Left lung (tissue), 14 donors: ENCODE measurements around the gene C1GALT1. TPM values are rescaled to one million over a fixed set of nuclear protein-coding genes. Genes with fewer than 3 reads are reported as not detected.
A peak's percentile ranks its signal among the peaks of the same experiment; 100 is the strongest.
"Not testable (repeated sequence)": the region's sequence is repeated elsewhere in the genome, so short reads cannot be mapped to it uniquely, and the experiment has no call there.

Experiments used
- ATAC-seq: fragments of 200-7000 bp; cut with Tn5 transposase; one replicate; pipeline ENCODE4 v1.9.1; 2020; ENCODE audit warnings: moderate library complexity
- DNase-seq, 4 donors: peaks; one replicate each; pipeline ENCODE4 v3.0.0-alpha.2; 2013 to 2020
- H3K27ac ChIP-seq, 2 donors: fragments of 200-600 bp; sonication (generic) in 1 of 2; one replicate each; pipeline versions ENCODE4 v1.5.0 to v1.8.0; 2020 to 2021
- H3K27me3 ChIP-seq, 2 donors: fragments of 200-600 bp; sonication (generic) in 1 of 2; one replicate each; pipeline versions ENCODE4 v1.5.0 to v1.8.0; 2020 to 2021
- H3K36me3 ChIP-seq, 2 donors: fragments of 200-600 bp; sonication (generic) in 1 of 2; one replicate each; pipeline versions ENCODE4 v1.5.0 to v1.8.0; 2020 to 2021
- H3K4me1 ChIP-seq, 2 donors: fragments of 200-600 bp; one replicate each; pipeline ENCODE4 v1.8.0; 2021
- H3K4me3 ChIP-seq, 2 donors: fragments of 200-600 bp; sonication (generic) in 1 of 2; one replicate each; pipeline versions ENCODE4 v1.5.0 to v1.8.0; 2020 to 2021; ENCODE audit warnings: mild to moderate bottlenecking in 1 of 2
- H3K9me3 ChIP-seq, 2 donors: fragments of 200-600 bp; sonication (generic) in 1 of 2; one replicate each; pipeline versions ENCODE4 v1.5.0 to v1.8.0; 2020 to 2021
- CTCF ChIP-seq, 2 donors: fragments of 200-600 bp; sonication (generic) in 1 of 2; IDR thresholded peaks; one replicate each; pipeline versions ENCODE4 v1.5.0 to v1.8.0; 2021; ENCODE audit warnings: antibody characterized with exemption in 2 of 2
- intact Hi-C, 2 donors: fragments of 100-400 bp; cut with DNase I; formaldehyde crosslinking; loops; one replicate each; pipeline versions ENCODE4 v1.11.2 to v1.14.2; 2022
- long read RNA-seq, 12 donors: library from polyadenylated mRNA in 2 of 12; unstranded in 2 of 12; transcript quantifications; one replicate each; pipeline ENCODE4 v2.0.0 and lab custom pipeline, GENCODE V29; 2019 to 2026
- polyA plus RNA-seq, 6 donors: library from polyadenylated mRNA; unstranded; fragments of 120-200 nt; gene quantifications; one replicate each; pipeline ENCODE4 v1.2.1, GENCODE V29; 2013; ENCODE audit not compliant: insufficient read length in 6 of 6
- total RNA-seq, 2 donors: library from RNA; stranded (reverse); fragmentation: NEBNext Ultra II Directional; extraction: Animal tissue kit (Norgen Biotek cat#: 25700); gene quantifications; one replicate each; pipeline ENCODE4 v1.2.1, GENCODE V29; 2021
- donor health status: DM: no; HTN: yes; CAD: no.
- donor health status: DM: no; HTN: no; CAD: no.

The C1GALT1 gene
- total RNA-seq = 10 to 100 TPM; 28.2 to 39.3 TPM
- polyA plus RNA-seq = 10 to 100 TPM; 14.0 to 27.7 (median 22.6) TPM
- long read RNA-seq, donor 1, full-length matches to known transcripts = 11 of 11 reads
- long read RNA-seq, donor 1, partial matches to known transcripts = 0 of 11 reads
- long read RNA-seq, donor 1, other reads (novel, unspliced or antisense) = 0 of 11 reads
- long read RNA-seq, donor 2, full-length matches to known transcripts = 10 of 10 reads
- long read RNA-seq, donor 2, partial matches to known transcripts = 0 of 10 reads
- long read RNA-seq, donor 2, other reads (novel, unspliced or antisense) = 0 of 10 reads
- long read RNA-seq, donor 3, full-length matches to known transcripts = 6 of 6 reads
- long read RNA-seq, donor 3, partial matches to known transcripts = 0 of 6 reads
- long read RNA-seq, donor 3, other reads (novel, unspliced or antisense) = 0 of 6 reads
- long read RNA-seq, donor 4, full-length matches to known transcripts = 10 of 15 reads
- long read RNA-seq, donor 4, partial matches to known transcripts = 1 of 15 reads
- long read RNA-seq, donor 4, other reads (novel, unspliced or antisense) = 4 of 15 reads
- long read RNA-seq, donor 5, full-length matches to known transcripts = 4 of 4 reads
- long read RNA-seq, donor 5, partial matches to known transcripts = 0 of 4 reads
- long read RNA-seq, donor 5, other reads (novel, unspliced or antisense) = 0 of 4 reads
- long read RNA-seq, donor 6, full-length matches to known transcripts = 4 of 4 reads
- long read RNA-seq, donor 6, partial matches to known transcripts = 0 of 4 reads
- long read RNA-seq, donor 6, other reads (novel, unspliced or antisense) = 0 of 4 reads
- long read RNA-seq, donor 7, full-length matches to known transcripts = 5 of 5 reads
- long read RNA-seq, donor 7, partial matches to known transcripts = 0 of 5 reads
- long read RNA-seq, donor 7, other reads (novel, unspliced or antisense) = 0 of 5 reads
- long read RNA-seq, donor 8, full-length matches to known transcripts = 11 of 11 reads
- long read RNA-seq, donor 8, partial matches to known transcripts = 0 of 11 reads
- long read RNA-seq, donor 8, other reads (novel, unspliced or antisense) = 0 of 11 reads
- long read RNA-seq, donor 9, full-length matches to known transcripts = 2 of 2 reads
- long read RNA-seq, donor 9, partial matches to known transcripts = 0 of 2 reads
- long read RNA-seq, donor 9, other reads (novel, unspliced or antisense) = 0 of 2 reads
- long read RNA-seq, donor 10, full-length matches to known transcripts = 8 of 10 reads
- long read RNA-seq, donor 10, partial matches to known transcripts = 0 of 10 reads
- long read RNA-seq, donor 10, other reads (novel, unspliced or antisense) = 2 of 10 reads
- long read RNA-seq, donor 11, full-length matches to known transcripts = 16 of 34 reads
- long read RNA-seq, donor 11, partial matches to known transcripts = 18 of 34 reads
- long read RNA-seq, donor 11, other reads (novel, unspliced or antisense) = 0 of 34 reads
- long read RNA-seq, donor 12, full-length matches to known transcripts = 5 of 5 reads
- long read RNA-seq, donor 12, partial matches to known transcripts = 0 of 5 reads
- long read RNA-seq, donor 12, other reads (novel, unspliced or antisense) = 0 of 5 reads

DNA sequence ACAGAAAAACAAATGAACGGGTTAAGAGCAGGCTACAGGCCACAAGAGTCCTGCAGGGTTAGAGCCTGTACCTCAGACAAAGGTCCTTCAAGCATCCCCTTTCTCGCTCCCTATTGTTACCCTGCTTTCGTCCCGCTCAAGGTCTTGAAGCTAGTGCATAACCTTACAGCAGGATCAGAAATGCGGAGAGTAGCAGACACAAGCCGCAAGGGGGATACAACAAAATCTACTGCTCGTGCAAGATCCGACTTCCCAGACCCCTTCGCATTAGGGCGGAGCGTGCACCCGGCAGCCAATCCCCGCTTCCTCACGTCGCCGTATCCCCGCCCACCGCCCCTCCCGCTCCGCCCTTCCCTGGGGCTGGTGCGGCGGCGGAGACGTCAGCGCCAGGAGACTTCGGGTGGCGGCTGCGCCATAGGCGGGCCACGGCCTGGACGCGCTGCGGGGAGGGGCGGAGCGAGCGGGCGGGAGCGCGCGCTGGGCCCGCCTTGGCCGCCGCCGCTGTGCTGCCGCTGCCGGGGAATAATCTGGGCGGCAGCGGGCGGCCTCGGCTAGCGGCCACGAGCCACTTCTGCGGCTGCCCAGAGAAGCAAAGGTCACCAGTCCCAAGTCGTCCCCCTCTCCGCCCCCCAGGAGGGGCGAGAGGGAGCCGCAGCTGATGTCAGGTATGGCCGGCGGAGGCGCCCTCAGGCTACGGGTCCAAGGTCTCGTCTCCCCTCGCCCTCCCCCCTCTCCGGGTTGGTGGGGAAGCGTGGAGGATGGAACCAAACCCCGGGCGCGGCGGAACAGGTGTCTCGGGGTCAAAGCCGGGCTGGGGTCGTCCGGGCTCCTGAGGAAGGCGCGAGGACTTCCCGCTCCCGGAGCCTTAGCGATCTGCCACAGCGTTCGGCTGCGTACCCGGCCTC lies at the start of gene C1GALT1:
Gene C1GALT1 (plus strand): TSS at position 389 of the 905 bp plus-strand sequence. CDS start 51,776 bp downstream, outside the sequence.
- intact Hi-C loops = no loop called here
- H3K36me3 ChIP-seq = no peaks in the 10 kb centered on the region
- peak within 1 kb of the TSS; percentile 97 for H3K27ac ChIP-seq
- H3K4me1 ChIP-seq = peaks cover 17 to 37% of the 10 kb centered on the region in 2 donors
- H3K4me3 ChIP-seq = peak within 1 kb of the TSS; percentile 91 to 92
- no peaks in the 10 kb centered on the region for H3K27me3 ChIP-seq
- ATAC-seq (peak; percentile 95), DNase-seq (peak; percentile 97 to 99 (median 98))
- TF ChIP-seq CTCF (IDR thresholded peaks at IDR 0.05) = peak in 1 of 2 donors; percentile 58
- H3K9me3 ChIP-seq = no peaks in the 10 kb centered on the region

- H3K27me3 ChIP-seq = no peaks in the 10 kb centered on the region
- ATAC-seq (no peak), DNase-seq (no peak)
- H3K9me3 ChIP-seq = no peaks in the 10 kb centered on the region
- intact Hi-C loops = no loop called here
- H3K4me1 ChIP-seq = peaks cover 0 to 7% of the 10 kb centered on the region in 2 donors
- H3K4me3 ChIP-seq = no peak overlapping the region
- no peak for TF ChIP-seq CTCF (IDR thresholded peaks at IDR 0.05)
- H3K27ac ChIP-seq = no peak overlapping the region
- H3K36me3 ChIP-seq = no peaks in the 10 kb centered on the region
Measured at GRCh38 chr7:7134046-7134445, 48.3 kb upstream of the C1GALT1 start.

- DNase-seq (no peak), ATAC-seq (no peak)
- Histone ChIP-seq H3K27ac (no peak overlapping the region), H3K4me3 (no peak overlapping the region), H3K9me3 (no peaks in the 10 kb centered on the region), H3K27me3 (no peaks in the 10 kb centered on the region), H3K36me3 (no peaks in the 10 kb centered on the region), H3K4me1 (peaks cover 0 to 7% of the 10 kb centered on the region in 2 donors)
- intact Hi-C loops = no loop called here
- no peak for TF ChIP-seq CTCF (IDR thresholded peaks at IDR 0.05)
Measured at GRCh38 chr7:7135074-7135473, 47.3 kb upstream of the C1GALT1 start.

DNA sequence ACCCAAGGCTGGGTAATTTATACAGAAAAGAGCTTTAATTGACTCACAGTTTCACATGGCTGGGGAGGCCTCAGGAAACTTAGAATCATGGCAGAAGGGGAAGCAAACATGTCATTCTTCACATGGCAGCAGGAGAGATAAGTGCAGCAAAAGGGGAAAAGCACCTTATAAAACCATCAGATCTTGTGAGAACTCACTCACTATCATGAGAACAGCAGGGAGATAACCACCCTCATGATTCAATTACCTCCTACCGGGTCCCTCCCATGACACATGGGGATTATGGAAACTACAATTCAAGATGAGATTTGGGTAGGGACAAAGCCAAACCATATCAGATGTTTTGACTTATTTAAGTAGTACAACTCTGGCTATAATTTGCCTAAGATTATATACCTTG lies 46.4 kb upstream of the C1GALT1 start:
- H3K36me3 ChIP-seq, H3K4me3 ChIP-seq, H3K4me1 ChIP-seq, H3K27me3 ChIP-seq, H3K9me3 ChIP-seq, DNase-seq, ATAC-seq, intact Hi-C loops: not testable (repeated sequence)
- peak overlapping the region in 1 of 2 donors; percentile 45 for H3K27ac ChIP-seq
